Astrocyte (in vitro differentiated cells and primary cell): Measurements from ENCODE around the gene RAB4A.

Experiments
- EZH2 ChIP-seq: IDR thresholded peaks from 2 replicates; pipeline ENCODE4 v1.6.1; 2012; ENCODE audit warnings: mild to moderate bottlenecking, low read length, inconsistent platforms; ENCODE audit not compliant: insufficient read depth
- TF ChIP-seq, protein P1 (sequence below): IDR thresholded peaks from 2 replicates; pipeline ENCODE4 v1.5.1; 2011; ENCODE audit warnings: low read depth, mild to moderate bottlenecking, inconsistent platforms, low read length, moderate library complexity; ENCODE audit not compliant: insufficient read depth

DNA sequence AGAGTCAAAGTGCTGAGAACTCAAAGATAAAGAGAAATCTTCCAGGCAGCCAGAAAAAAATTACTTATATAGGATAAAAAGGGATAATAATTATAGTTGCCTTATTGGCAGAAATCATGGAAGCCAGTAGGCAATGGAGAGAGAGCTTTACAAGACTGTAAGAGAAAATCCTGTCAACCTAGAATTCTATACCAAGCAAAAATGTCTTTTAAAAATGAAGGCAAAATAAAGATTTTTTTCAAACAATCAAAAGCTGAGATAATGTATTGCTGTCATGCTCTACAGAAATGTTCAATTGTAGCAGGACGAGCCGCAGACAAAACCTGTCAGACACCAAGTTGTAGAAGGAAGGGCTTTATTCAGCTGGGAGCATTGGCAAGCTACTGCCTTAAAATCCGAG is 26.8 kb upstream of the RAB4A start:
- TF ChIP-seq, protein P1, sequence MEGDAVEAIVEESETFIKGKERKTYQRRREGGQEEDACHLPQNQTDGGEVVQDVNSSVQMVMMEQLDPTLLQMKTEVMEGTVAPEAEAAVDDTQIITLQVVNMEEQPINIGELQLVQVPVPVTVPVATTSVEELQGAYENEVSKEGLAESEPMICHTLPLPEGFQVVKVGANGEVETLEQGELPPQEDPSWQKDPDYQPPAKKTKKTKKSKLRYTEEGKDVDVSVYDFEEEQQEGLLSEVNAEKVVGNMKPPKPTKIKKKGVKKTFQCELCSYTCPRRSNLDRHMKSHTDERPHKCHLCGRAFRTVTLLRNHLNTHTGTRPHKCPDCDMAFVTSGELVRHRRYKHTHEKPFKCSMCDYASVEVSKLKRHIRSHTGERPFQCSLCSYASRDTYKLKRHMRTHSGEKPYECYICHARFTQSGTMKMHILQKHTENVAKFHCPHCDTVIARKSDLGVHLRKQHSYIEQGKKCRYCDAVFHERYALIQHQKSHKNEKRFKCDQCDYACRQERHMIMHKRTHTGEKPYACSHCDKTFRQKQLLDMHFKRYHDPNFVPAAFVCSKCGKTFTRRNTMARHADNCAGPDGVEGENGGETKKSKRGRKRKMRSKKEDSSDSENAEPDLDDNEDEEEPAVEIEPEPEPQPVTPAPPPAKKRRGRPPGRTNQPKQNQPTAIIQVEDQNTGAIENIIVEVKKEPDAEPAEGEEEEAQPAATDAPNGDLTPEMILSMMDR: no peak
- TF ChIP-seq EZH2: no peak
